Measurements from ENCODE around the gene ATP2B1. TPM values are rescaled to one million over a fixed set of nuclear protein-coding genes. Genes with fewer than 3 reads are reported as not detected.

ATP2B1 gene
- total and polyA plus RNA-seq, 2 donors (not counting 3 experiments of a cell fraction or from before 2014, with no cell fraction given), result 6.4 to 28.0 TPM

DNA sequence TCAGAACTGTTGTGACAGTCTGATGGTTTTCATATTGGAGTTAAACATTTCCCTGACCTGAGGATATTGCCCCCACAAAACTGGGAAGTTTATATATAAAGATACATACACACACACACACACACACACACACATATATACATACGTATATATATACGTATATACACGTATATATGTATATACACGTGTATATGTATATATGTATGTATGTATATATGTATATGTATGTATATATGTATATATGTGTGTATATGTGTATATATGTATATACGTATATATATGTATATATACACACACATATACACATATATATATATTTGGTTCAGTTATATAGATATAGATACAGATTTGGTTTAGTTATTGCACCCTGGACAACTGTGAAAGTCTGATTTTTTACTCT lies 65.7 kb downstream of the ATP2B1 start:
- Histone ChIP-seq H3K9me1 (replicated peaks; ENCODE audit: control insufficient read depth, extremely low read depth, insufficient read depth, low read length) (no peaks in the 10 kb centered on the region), H3K36me3 (ENCODE audit: control insufficient read depth in 2 of 2, extremely low read depth in 1 of 2, insufficient read depth in 2 of 2, low read length in 2 of 2) (no peaks in the 10 kb centered on the region), H4K20me1 (replicated peaks; ENCODE audit: control insufficient read depth, extremely low read depth, insufficient read depth, low read length) (no peaks in the 10 kb centered on the region), H3K79me2 (ENCODE audit: control insufficient read depth, insufficient read depth, low read length) (no peaks in the 10 kb centered on the region), H3K9ac (replicated peaks; ENCODE audit: extremely low read depth, insufficient read depth, low read length) (no peak overlapping the region), H3K4me3 (replicated peaks in 1 of 3; ENCODE audit: insufficient read depth in 1 of 3, low read depth in 1 of 3, low read length in 3 of 3) (no peak overlapping the region), H3K27ac (ENCODE audit: insufficient read depth, low read depth, low read length) (no peak overlapping the region), H3K4me2 (ENCODE audit: insufficient read depth, low read length) (no peak overlapping the region), H3K27me3 (ENCODE audit: control insufficient read depth in 2 of 2, insufficient read depth in 2 of 2, low read length in 2 of 2) (no peaks in the 10 kb centered on the region), H2AFZ (ENCODE audit: low read depth, low read length) (no peak overlapping the region), H3K4me1 (ENCODE audit: control insufficient read depth, extremely low read depth, insufficient read depth, low read length) (no peaks in the 10 kb centered on the region), H3K9me3 (replicated peaks; ENCODE audit: control insufficient read depth, insufficient read depth, low read length) (no peaks in the 10 kb centered on the region)
- ChIA-PET POLR2A (no interaction called here), CTCF (no interaction called here)
- BruUV-seq (replicated peaks), result no TSS peak
- dilution Hi-C loops (cut with MboI; ENCODE audit: extremely low pct_ligation_motif_present, low sequenced_read_pairs), result no loop called here
- DNase-seq (ENCODE audit: low read depth, low spot score) (no peak), FAIRE-seq (no peak)
- TF ChIP-seq, protein P1, sequence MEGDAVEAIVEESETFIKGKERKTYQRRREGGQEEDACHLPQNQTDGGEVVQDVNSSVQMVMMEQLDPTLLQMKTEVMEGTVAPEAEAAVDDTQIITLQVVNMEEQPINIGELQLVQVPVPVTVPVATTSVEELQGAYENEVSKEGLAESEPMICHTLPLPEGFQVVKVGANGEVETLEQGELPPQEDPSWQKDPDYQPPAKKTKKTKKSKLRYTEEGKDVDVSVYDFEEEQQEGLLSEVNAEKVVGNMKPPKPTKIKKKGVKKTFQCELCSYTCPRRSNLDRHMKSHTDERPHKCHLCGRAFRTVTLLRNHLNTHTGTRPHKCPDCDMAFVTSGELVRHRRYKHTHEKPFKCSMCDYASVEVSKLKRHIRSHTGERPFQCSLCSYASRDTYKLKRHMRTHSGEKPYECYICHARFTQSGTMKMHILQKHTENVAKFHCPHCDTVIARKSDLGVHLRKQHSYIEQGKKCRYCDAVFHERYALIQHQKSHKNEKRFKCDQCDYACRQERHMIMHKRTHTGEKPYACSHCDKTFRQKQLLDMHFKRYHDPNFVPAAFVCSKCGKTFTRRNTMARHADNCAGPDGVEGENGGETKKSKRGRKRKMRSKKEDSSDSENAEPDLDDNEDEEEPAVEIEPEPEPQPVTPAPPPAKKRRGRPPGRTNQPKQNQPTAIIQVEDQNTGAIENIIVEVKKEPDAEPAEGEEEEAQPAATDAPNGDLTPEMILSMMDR (IDR thresholded peaks at IDR 0.05; ENCODE audit: extremely low read depth in 1 of 2, insufficient read depth in 1 of 2, low read depth in 1 of 2, low read length in 2 of 2), result no peak
- no peak for TF ChIP-seq POLR2AphosphoS5 (IDR thresholded peaks at IDR 0.05; ENCODE audit: insufficient read depth, low read depth, low read length)
- no peak for TF ChIP-seq GATA2 (IDR thresholded peaks at IDR 0.05; ENCODE audit: insufficient read depth, insufficient read length, low read depth, low read length)
- TF ChIP-seq EZH2 (IDR thresholded peaks at IDR 0.05; ENCODE audit: borderline replicate concordance, low read depth, low read length, severe bottlenecking), result no peak
- intact Hi-C loops (cut with micrococcal nuclease), result no loop called here

- Histone ChIP-seq H3K4me2 (ENCODE audit: insufficient read depth, low read length) (no peak overlapping the region), H3K27me3 (ENCODE audit: control insufficient read depth in 2 of 2, insufficient read depth in 2 of 2, low read length in 2 of 2) (no peaks in the 10 kb centered on the region), H3K9ac (replicated peaks; ENCODE audit: extremely low read depth, insufficient read depth, low read length) (no peak overlapping the region), H4K20me1 (replicated peaks; ENCODE audit: control insufficient read depth, extremely low read depth, insufficient read depth, low read length) (no peaks in the 10 kb centered on the region), H3K4me3 (replicated peaks in 1 of 3; ENCODE audit: insufficient read depth in 1 of 3, low read depth in 1 of 3, low read length in 3 of 3) (no peak overlapping the region), H3K9me3 (replicated peaks; ENCODE audit: control insufficient read depth, insufficient read depth, low read length) (no peaks in the 10 kb centered on the region), H3K27ac (ENCODE audit: insufficient read depth, low read depth, low read length) (no peak overlapping the region), H3K4me1 (ENCODE audit: control insufficient read depth, extremely low read depth, insufficient read depth, low read length) (no peaks in the 10 kb centered on the region), H2AFZ (ENCODE audit: low read depth, low read length) (no peak overlapping the region), H3K36me3 (ENCODE audit: control insufficient read depth in 2 of 2, extremely low read depth in 1 of 2, insufficient read depth in 2 of 2, low read length in 2 of 2) (no peaks in the 10 kb centered on the region), H3K79me2 (ENCODE audit: control insufficient read depth, insufficient read depth, low read length) (no peaks in the 10 kb centered on the region), H3K9me1 (replicated peaks; ENCODE audit: control insufficient read depth, extremely low read depth, insufficient read depth, low read length) (no peaks in the 10 kb centered on the region)
- CTCF ChIA-PET, result interaction anchor here (0.6 to 2.4 kb wide), 4 partner anchors 9 to 1308 kb away, joined by 3 to 8 read pairs (median 4); no protein-coding TSS in a partner anchor
- DNase-seq (ENCODE audit: low read depth, low spot score) (no peak), FAIRE-seq (no peak)
- TF ChIP-seq EZH2 (IDR thresholded peaks at IDR 0.05; ENCODE audit: borderline replicate concordance, low read depth, low read length, severe bottlenecking) (no peak), JUN (IDR thresholded peaks at IDR 0.05; ENCODE audit: borderline replicate concordance, insufficient read depth, insufficient read length, low read depth) (no peak), GATA2 (IDR thresholded peaks at IDR 0.05; ENCODE audit: insufficient read depth, insufficient read length, low read depth, low read length) (no peak), POLR2AphosphoS5 (IDR thresholded peaks at IDR 0.05; ENCODE audit: insufficient read depth, low read depth, low read length) (no peak), FOS (IDR thresholded peaks at IDR 0.05; ENCODE audit: borderline replicate concordance, insufficient read depth, low read length) (no peak), POLR2A (IDR thresholded peaks at IDR 0.05; ENCODE audit: low read depth, low read length) (no peak), MAX (IDR thresholded peaks at IDR 0.05; ENCODE audit: insufficient read depth, insufficient read length) (no peak), MYC (IDR thresholded peaks at IDR 0.05; ENCODE audit: low read depth, low read length) (no peak)
- TF ChIP-seq, protein P1 (IDR thresholded peaks at IDR 0.05; ENCODE audit: extremely low read depth in 1 of 2, insufficient read depth in 1 of 2, low read depth in 1 of 2, low read length in 2 of 2), result no peak
- no TSS peak for BruUV-seq (replicated peaks)
- intact Hi-C loops (cut with micrococcal nuclease) (no loop called here), dilution Hi-C loops (cut with MboI; ENCODE audit: extremely low pct_ligation_motif_present, low sequenced_read_pairs) (no loop called here)
- POLR2A ChIA-PET, result no interaction called here
Observed at GRCh38 chr12:89636776-89637160, 71.9 kb downstream of the ATP2B1 start.

All from endothelial cell of umbilical vein (primary cell).